Vagina (tissue), 2 donors: ENCODE data around the gene GHRHR.

Experiments
- POLR2A ChIP-seq, 2 donors: fragments of 450-650 bp; IDR thresholded peaks; one replicate each; pipeline ENCODE4 v1.6.1; 2017; ENCODE audit warnings: antibody characterized with exemption in 2 of 2, mild to moderate bottlenecking in 2 of 2, moderate library complexity in 2 of 2
- TF ChIP-seq, protein P1 (sequence below), 3 experiments: fragments of 450-650 bp in 2 of 3; fragments of 200-600 bp in 1 of 3; sonication (generic) in 1 of 3; IDR thresholded peaks; one replicate each; pipeline ENCODE4 v1.5.1; 2017 to 2019; ENCODE audit warnings: antibody characterized with exemption in 3 of 3, mild to moderate bottlenecking in 2 of 3, moderate library complexity in 2 of 3

DNA sequence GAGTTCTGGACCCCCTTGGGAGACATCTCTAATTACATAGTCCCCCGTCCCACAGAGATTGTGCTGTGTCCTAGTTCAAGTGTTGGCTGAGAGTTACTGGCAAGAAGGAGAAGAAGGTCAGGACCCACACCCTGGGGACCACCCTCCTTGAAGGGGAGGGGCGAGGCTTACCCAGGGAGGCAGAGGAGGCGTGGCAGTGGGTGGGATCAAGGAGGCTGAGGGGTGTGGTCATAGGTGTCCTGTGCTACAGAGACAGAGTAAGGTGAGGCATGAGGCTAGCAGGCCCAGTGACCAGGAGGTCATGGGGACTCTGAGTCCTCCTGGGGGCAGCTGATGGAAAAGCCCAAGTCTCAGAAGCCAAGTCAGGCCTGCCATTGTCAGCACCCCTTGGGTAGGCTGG lies 59.0 kb downstream of the GHRHR start:
- TF ChIP-seq, protein P1, sequence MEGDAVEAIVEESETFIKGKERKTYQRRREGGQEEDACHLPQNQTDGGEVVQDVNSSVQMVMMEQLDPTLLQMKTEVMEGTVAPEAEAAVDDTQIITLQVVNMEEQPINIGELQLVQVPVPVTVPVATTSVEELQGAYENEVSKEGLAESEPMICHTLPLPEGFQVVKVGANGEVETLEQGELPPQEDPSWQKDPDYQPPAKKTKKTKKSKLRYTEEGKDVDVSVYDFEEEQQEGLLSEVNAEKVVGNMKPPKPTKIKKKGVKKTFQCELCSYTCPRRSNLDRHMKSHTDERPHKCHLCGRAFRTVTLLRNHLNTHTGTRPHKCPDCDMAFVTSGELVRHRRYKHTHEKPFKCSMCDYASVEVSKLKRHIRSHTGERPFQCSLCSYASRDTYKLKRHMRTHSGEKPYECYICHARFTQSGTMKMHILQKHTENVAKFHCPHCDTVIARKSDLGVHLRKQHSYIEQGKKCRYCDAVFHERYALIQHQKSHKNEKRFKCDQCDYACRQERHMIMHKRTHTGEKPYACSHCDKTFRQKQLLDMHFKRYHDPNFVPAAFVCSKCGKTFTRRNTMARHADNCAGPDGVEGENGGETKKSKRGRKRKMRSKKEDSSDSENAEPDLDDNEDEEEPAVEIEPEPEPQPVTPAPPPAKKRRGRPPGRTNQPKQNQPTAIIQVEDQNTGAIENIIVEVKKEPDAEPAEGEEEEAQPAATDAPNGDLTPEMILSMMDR (IDR thresholded peaks at IDR 0.05), result no peak
- TF ChIP-seq POLR2A (IDR thresholded peaks at IDR 0.05), result no peak
